Testis (tissue), 5 donors: ENCODE data around the gene PRDM15. TPM values are rescaled to one million over a fixed set of nuclear protein-coding genes. Genes with fewer than 3 reads are reported as not detected.

Experiments
- DNase-seq: peaks from one replicate; pipeline ENCODE4 v3.0.0-alpha.2; 2019
- H3K27ac ChIP-seq, 2 donors: fragments of 200-600 bp; sonication (generic); one replicate each; pipeline ENCODE4 v1.5.1; 2019
- H3K27me3 ChIP-seq: fragments of 200-600 bp; sonication (generic); one replicate; pipeline ENCODE4 v1.5.1; 2019
- H3K36me3 ChIP-seq: fragments of 200-600 bp; sonication (generic); one replicate; pipeline ENCODE4 v1.5.1; 2017; ENCODE audit warnings: low read depth; ENCODE audit errors: missing control alignments
- H3K4me1 ChIP-seq: fragments of 200-600 bp; sonication (generic); one replicate; pipeline ENCODE4 v1.5.1; 2019
- H3K4me3 ChIP-seq, 2 donors: fragments of 200-600 bp; sonication (generic); one replicate each; pipeline ENCODE4 v1.5.1; 2017 to 2019
- H3K9me3 ChIP-seq: fragments of 200-600 bp; sonication (generic); one replicate; pipeline ENCODE4 v1.5.1; 2017
- CTCF ChIP-seq, 3 experiments: fragments of 450-650 bp in 2 of 3; fragments of 200-600 bp in 1 of 3; sonication (generic) in 1 of 3; IDR thresholded peaks; one replicate each; pipeline ENCODE4 v1.5.1; 2016 to 2019; ENCODE audit warnings: antibody characterized with exemption in 3 of 3, mild to moderate bottlenecking in 2 of 3, moderate library complexity in 1 of 3
- POLR2A ChIP-seq: fragments of 450-650 bp; IDR thresholded peaks from one replicate; pipeline ENCODE4 v1.6.1; 2017; ENCODE audit warnings: antibody characterized with exemption, mild to moderate bottlenecking, moderate library complexity
- WGBS, 2 donors: methylation state at CpG; one replicate each; pipeline ENCODE4 v1.1.5; 2018; 5-methylcytosine and 5-hydroxymethylcytosine counted together
- intact Hi-C: fragments of 100-400 bp; cut with DNase I; formaldehyde crosslinking; loops from one replicate; pipeline ENCODE4 v1.15.1; 2023; ENCODE audit warnings: low total_unique reads
- long read RNA-seq, 2 donors: transcript quantifications; one replicate each; lab custom pipeline, GENCODE V29; 2026
- polyA plus RNA-seq: library from polyadenylated mRNA; stranded (reverse); fragments of 350-450 nt; fragmentation: Illumina TruSeq; extraction: RNeasy Lipid Tissue Mini Kit (QIAGEN cat#74804); gene quantifications from one replicate; pipeline ENCODE4 v1.2.3, GENCODE V29; 2014; ENCODE audit warnings: low read depth, low replicate concordance; ENCODE audit not compliant: insufficient read depth
- total RNA-seq, 2 donors: library from RNA; depleted of rRNA; stranded (reverse); fragments of >200 nt; gene quantifications; one replicate each; pipeline ENCODE4 v1.2.3, GENCODE V29; 2016

PRDM15 gene
- total RNA-seq, result 10 to 100 TPM; 18.8 to 21.4 TPM
- polyA plus RNA-seq, result 8.2 TPM
- long read RNA-seq, donor 1, result 0 reads
- long read RNA-seq, donor 2, result 0 reads

DNA sequence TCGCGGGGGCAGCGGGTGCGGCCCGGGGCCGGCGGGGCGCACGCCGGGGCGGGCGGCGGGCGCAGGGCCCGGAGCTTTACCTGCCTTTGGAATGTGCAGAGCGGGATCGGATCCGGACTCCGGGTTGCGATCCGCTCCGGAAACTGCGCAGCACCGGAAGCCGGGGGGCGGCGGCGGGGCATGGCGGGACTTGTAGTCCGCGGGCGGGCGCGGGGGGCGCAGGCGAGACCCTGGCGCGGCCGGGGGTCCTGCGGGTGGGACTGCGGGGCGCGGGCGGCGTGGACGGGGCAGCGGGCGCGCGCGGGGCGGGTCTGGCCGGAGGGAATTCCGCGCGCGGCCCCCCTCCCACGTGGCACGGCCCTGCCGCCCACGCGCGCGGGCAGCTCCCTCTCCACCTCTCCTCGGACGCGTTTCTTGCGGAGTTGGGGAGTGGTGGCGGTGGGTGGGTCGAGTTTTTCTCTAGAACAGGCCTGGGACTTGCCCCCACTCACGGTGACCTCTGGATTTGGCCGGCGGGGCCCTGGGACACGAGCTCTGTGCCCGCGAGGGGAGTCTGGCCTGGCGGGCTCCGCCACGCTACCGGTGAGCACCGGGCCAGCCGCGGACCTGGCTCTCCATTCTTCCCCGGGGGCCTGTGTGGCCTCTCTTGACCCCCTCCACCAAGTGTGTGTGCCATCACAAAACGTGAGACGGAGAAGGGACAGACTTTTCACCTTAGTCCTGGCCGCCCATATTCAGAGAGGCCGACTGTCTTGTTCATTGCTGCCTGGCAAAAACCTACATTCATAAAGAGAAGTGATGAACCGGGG, at the start of gene PRDM15:
Gene PRDM15 (minus strand): TSS at position 155 of the 809 bp plus-strand sequence. CDS start 18,981 bp downstream, outside the sequence.
- H3K36me3 ChIP-seq, result no peaks in the 10 kb centered on the region
- 2 to 3% methylated on average over 6 to 53 of the region's 89 CpGs for WGBS, 2 donors
- peak within 1 kb of the TSS; percentile 70 to 89 for H3K27ac ChIP-seq
- peak within 1 kb of the TSS; percentile 72 to 79 for H3K4me3 ChIP-seq
- no peaks in the 10 kb centered on the region for H3K9me3 ChIP-seq
- H3K4me1 ChIP-seq, result peaks cover 10% of the 10 kb centered on the region
- TF ChIP-seq POLR2A, result no peak
- TF ChIP-seq CTCF (IDR thresholded peaks at IDR 0.05), result no peak
- H3K27me3 ChIP-seq, result no peaks in the 10 kb centered on the region
- peak; percentile 84 for DNase-seq
- intact Hi-C loops, result no loop called here

DNA sequence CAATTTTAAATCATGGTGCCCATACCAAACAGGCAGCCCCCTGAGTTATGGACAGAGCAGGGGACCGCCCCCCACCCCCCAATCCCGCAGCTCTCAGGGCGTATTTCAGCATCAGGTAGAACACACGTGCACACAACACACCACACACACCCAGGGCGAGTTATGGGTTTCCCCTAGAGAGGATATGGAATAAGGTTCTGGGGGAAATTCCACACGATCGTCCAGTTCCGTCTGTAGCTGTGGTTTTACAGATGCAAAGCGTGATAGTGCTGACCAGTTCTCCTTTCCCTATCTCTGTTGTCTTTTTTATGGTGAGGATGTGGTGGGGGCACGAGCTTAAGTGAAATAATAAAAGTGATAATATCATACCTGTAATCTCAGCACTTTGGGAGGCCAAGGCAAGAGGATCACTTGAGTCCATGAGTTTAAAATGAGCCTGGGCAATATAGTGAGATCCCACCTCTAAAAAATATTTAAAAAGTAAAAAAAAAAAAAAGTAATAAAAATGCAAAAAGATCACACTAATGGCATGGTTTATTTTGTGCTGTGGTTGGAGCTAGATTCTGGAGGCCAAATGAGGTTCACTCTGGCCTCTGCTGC, 49.6 kb upstream of the PRDM15 start:
- TF ChIP-seq CTCF (IDR thresholded peaks at IDR 0.05) (no peak), POLR2A (no peak)
- intact Hi-C loops, result no loop called here

GRCh38 chr21:41927727-41928409, 48.7 kb upstream of the PRDM15 start:
- 81 to 85% methylated on average over 13 to 17 of the region's 17 CpGs for WGBS, 2 donors
- Histone ChIP-seq H3K36me3 (no peaks in the 10 kb centered on the region), H3K4me3 (no peak overlapping the region), H3K27me3 (no peaks in the 10 kb centered on the region), H3K4me1 (peaks cover 29% of the 10 kb centered on the region), H3K9me3 (no peaks in the 10 kb centered on the region), H3K27ac (no peak overlapping the region)
- TF ChIP-seq POLR2A, result no peak
- intact Hi-C loops, result no loop called here
- no peak for DNase-seq

More for the DNA sequence above, 49.6 kb upstream of the PRDM15 start:
- WGBS, 2 donors, result 87 to 92% methylated on average over 10 of the region's 10 CpGs
- no peak for DNase-seq
- Histone ChIP-seq H3K36me3 (no peaks in the 10 kb centered on the region), H3K27me3 (no peaks in the 10 kb centered on the region), H3K27ac (no peak overlapping the region), H3K9me3 (no peaks in the 10 kb centered on the region), H3K4me3 (no peak overlapping the region), H3K4me1 (peaks cover 30% of the 10 kb centered on the region)

GRCh38 chr21:41926807-41927171, 47.6 kb upstream of the PRDM15 start:
- Histone ChIP-seq H3K9me3 (no peaks in the 10 kb centered on the region), H3K27ac (peak overlapping the region; percentile 0 to 84), H3K4me3 (no peak overlapping the region), H3K4me1 (peaks cover 30% of the 10 kb centered on the region), H3K27me3 (no peaks in the 10 kb centered on the region), H3K36me3 (no peaks in the 10 kb centered on the region)
- intact Hi-C loops, result no loop called here
- TF ChIP-seq CTCF (IDR thresholded peaks at IDR 0.05) (no peak), POLR2A (no peak)
- no peak for DNase-seq
- 64 to 71% methylated on average over 3 of the region's 3 CpGs for WGBS, 2 donors
